Osteoblast (primary cell): ENCODE measurements around the gene LIMS3. TPM values are rescaled to one million over a fixed set of nuclear protein-coding genes. Genes with fewer than 3 reads are reported as not detected.
"Not testable (repeated sequence)": the region's sequence is repeated elsewhere in the genome, so short reads cannot be mapped to it uniquely, and the experiment has no call there.

ENCODE experiments used
- DNase-seq: peaks from one replicate; pipeline ENCODE4 v3.0.0; 2011; ENCODE audit warnings: low spot score, mixed read lengths; ENCODE audit not compliant: insufficient read length; ENCODE audit errors: missing footprints
- H2AFZ ChIP-seq: 2 replicates; pipeline ENCODE4 v1.6.0; 2011; ENCODE audit warnings: mild to moderate bottlenecking, low read length
- H3K27ac ChIP-seq: 2 replicates; pipeline ENCODE4 v1.5.1; 2011; ENCODE audit warnings: mild to moderate bottlenecking, low read depth, low read length, moderate library complexity
- H3K27me3 ChIP-seq: 2 replicates; pipeline ENCODE4 v1.6.0; 2012; ENCODE audit warnings: mild to moderate bottlenecking, control low read depth, inconsistent platforms, low read length, moderate library complexity; ENCODE audit not compliant: insufficient read depth
- H3K36me3 ChIP-seq: 2 replicates; pipeline ENCODE4 v1.5.1; 2011; ENCODE audit warnings: mild to moderate bottlenecking, low read length, control low read depth, moderate library complexity; ENCODE audit not compliant: insufficient read depth
- H3K4me1 ChIP-seq: 2 replicates; pipeline ENCODE4 v1.5.1; 2011; ENCODE audit warnings: mild to moderate bottlenecking, low read length, control low read depth, moderate library complexity; ENCODE audit not compliant: insufficient read depth
- H3K4me2 ChIP-seq: 2 replicates; pipeline ENCODE4 v1.6.0; 2011; ENCODE audit warnings: mild to moderate bottlenecking, low read length; ENCODE audit not compliant: insufficient read depth
- H3K4me3 ChIP-seq: fragments of 200-600 bp; sonication (generic); 3 replicates; pipeline ENCODE4 v1.5.1; 2012; ENCODE audit warnings: mild to moderate bottlenecking, low read length, inconsistent platforms; ENCODE audit not compliant: insufficient read depth
- H3K79me2 ChIP-seq: 2 replicates; pipeline ENCODE4 v1.6.0; 2012; ENCODE audit warnings: mild to moderate bottlenecking, low read length, control low read depth, inconsistent platforms; ENCODE audit not compliant: insufficient read depth
- H3K9me3 ChIP-seq: 2 replicates; pipeline ENCODE4 v1.5.1; 2011; ENCODE audit warnings: low read depth, low read length, control low read depth
- H4K20me1 ChIP-seq: 2 replicates; pipeline ENCODE4 v1.6.0; 2012; ENCODE audit warnings: mild to moderate bottlenecking, low read length, control low read depth; ENCODE audit not compliant: insufficient read depth
- total RNA-seq: library from RNA; depleted of rRNA; stranded (reverse); fragments of >200 nt; gene quantifications from 2 replicates; pipeline ENCODE4 v1.2.3, GENCODE V29; 2012

Gene LIMS3
- total RNA-seq, 1 donor = 7.2 TPM

DNA sequence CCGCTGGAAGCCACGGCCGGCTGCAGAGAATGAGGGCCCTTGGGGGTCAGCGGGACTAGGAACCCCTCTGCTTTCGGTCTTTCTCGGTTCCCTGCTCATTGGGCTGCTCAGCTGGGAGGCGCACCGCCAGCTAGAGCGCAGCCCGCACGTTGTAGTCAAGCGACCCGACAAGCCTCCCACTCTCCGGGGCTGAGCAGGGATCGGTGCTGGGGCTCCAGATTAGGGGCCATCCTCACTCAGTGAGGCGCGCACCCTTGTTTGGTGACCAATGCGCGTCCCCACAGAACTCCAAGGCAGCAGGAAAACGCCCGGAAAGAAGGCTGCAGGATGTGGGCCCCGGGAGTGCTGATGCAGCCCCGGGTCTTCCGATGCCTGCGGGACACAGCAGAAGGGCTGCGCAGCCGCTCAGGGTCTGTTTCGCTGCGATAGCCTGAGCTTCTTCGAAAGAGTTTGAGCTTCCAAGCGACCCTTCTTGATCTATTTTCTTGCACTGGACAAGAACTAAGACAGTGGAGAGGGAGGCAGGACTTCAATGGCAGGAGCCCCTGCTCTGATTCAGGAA, 49.6 kb downstream of the LIMS3 start:
- DNase-seq, H3K36me3 ChIP-seq, H3K4me2 ChIP-seq, H3K9me3 ChIP-seq, H3K27me3 ChIP-seq, H4K20me1 ChIP-seq, H2AFZ ChIP-seq, H3K79me2 ChIP-seq, H3K4me1 ChIP-seq, H3K27ac ChIP-seq, H3K4me3 ChIP-seq: not testable (repeated sequence)

DNA sequence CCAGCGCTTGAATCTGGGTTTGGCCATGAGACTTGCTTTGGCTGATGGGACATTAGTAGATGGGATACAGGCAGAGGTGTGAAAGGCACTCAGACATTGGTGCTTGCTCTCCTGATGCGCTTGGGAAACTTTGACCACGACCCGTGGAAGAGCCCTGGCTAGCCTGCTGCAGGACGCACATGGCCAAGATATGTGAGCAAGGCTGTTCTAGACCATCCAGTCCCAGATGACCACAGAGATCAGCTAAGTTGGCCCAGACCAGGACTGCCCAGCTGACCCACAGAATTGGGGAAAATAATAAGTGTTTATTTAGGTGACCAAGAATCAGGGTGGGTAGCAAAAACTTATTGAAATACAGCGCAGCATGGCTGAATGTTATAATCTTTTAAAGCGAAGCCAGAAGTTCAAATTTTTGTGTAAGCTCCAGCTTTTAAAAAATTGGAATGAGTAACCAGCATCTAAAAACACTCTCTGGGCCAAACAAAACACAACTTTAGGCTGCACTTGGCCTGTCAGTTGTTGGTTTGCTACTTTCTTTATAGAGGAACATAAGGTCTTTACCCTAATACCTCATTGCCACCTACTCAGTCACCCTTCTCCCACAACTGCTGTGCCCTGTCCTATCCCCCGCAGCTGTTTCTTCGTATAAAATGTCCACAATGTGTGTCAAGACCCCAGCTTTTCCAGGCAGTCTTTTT, 51.8 kb downstream of the LIMS3 start:
- not testable (repeated sequence) for H3K27ac ChIP-seq, H3K4me3 ChIP-seq, H3K4me1 ChIP-seq, H3K4me2 ChIP-seq, H3K79me2 ChIP-seq, H4K20me1 ChIP-seq, H2AFZ ChIP-seq, H3K9me3 ChIP-seq, H3K27me3 ChIP-seq, DNase-seq, H3K36me3 ChIP-seq

DNA sequence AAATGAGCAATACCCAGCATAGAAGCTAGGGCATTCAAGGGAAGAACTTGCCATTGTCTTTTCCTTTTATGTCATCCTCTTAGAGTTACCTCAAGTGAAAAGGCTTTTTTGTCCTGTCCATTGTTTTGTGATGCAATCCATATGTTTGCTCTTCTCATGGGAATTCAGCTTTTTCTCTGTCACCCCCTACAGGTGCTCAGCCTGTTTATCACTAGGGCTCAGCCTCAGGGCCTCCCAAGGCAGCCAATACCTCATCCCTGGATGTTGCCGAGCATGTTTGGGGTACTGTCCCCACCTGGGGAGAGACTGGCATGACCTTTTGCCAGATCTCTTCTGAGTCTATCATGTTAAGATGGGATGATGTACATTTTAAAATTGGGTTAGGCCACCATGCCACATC, 65.5 kb downstream of the LIMS3 start:
- not testable (repeated sequence) for H3K9me3 ChIP-seq, H3K27me3 ChIP-seq, H3K4me2 ChIP-seq, DNase-seq, H3K4me1 ChIP-seq, H3K27ac ChIP-seq, H3K36me3 ChIP-seq, H4K20me1 ChIP-seq, H3K4me3 ChIP-seq, H2AFZ ChIP-seq, H3K79me2 ChIP-seq

DNA sequence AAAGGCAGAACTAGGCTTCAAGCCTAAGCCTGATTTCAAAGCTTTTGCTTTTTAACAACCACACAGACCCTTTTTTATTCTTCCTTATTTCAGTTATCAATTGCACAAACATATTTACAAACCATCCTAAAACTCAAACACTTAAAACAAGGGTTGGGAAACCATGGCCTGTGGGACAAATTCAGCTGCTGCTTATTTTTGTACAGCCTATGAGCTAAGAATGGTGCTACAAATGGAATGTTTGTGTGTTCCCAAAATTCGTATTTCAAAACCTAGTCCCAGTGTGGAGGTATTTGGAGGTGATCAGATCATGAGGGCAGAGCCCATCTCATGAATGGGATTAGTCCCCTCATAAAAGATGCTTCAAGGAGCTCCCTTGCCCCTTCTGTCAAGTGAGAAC, 67.0 kb downstream of the LIMS3 start:
- not testable (repeated sequence) for H3K79me2 ChIP-seq, DNase-seq, H3K27me3 ChIP-seq, H3K4me3 ChIP-seq, H3K36me3 ChIP-seq, H3K4me2 ChIP-seq, H4K20me1 ChIP-seq, H3K4me1 ChIP-seq, H2AFZ ChIP-seq, H3K27ac ChIP-seq, H3K9me3 ChIP-seq

DNA sequence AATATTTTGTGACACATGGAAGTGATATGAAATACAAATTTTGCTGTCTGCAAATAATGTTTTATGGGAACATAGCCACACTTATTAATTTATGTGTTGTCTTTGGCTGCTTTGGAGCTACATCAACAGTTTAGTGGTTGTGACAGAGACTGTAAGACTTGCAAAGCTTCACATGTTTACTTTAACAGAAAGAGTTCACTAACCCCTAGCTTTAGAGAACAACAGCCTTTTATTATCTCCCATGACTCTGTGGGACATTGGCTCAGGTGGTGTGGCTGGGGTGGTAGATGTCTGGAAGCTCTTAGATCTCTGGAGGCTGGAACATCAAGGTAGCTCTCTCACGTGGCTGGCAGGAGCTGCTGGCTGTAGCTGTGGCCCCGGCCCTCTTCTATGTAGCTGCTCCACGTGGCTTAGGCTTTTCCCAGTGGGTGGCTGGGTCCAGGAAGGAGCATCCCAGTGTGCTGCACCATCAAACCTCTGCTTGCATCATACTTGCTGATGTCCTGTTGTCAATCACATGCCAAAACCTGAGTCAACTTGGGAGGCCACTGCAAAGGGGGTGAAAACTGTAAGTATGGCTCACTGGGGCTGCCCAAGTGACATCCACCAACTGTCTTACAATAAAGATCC, 67.7 kb downstream of the LIMS3 start:
- H3K4me2 ChIP-seq, H3K36me3 ChIP-seq, DNase-seq, H3K4me3 ChIP-seq, H3K79me2 ChIP-seq, H3K27ac ChIP-seq, H3K4me1 ChIP-seq, H4K20me1 ChIP-seq, H3K27me3 ChIP-seq, H2AFZ ChIP-seq, H3K9me3 ChIP-seq: not testable (repeated sequence)

DNA sequence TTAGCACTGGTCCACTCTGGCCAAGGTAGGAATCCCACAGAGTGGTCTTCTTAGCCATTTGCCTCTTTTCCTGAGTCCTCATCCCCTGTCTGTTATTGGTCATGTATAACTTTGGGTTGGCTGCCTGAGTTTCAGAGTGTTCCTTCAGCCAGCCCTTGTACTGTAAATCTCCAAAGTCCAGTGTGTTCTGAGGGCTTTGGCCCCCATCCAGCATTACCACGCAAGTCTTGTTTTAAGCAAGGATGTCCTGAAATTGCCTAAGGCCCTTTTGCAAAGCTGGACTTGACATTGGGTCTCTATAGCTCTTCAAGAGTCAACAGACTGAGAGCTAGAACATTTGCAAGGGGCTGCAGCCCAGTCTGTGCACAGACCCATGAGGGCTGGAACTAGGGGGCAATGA, 68.4 kb downstream of the LIMS3 start:
- H3K4me1 ChIP-seq, H3K36me3 ChIP-seq, H4K20me1 ChIP-seq, H3K4me2 ChIP-seq, H2AFZ ChIP-seq, H3K9me3 ChIP-seq, H3K79me2 ChIP-seq, H3K27ac ChIP-seq, DNase-seq, H3K27me3 ChIP-seq, H3K4me3 ChIP-seq: not testable (repeated sequence)

DNA sequence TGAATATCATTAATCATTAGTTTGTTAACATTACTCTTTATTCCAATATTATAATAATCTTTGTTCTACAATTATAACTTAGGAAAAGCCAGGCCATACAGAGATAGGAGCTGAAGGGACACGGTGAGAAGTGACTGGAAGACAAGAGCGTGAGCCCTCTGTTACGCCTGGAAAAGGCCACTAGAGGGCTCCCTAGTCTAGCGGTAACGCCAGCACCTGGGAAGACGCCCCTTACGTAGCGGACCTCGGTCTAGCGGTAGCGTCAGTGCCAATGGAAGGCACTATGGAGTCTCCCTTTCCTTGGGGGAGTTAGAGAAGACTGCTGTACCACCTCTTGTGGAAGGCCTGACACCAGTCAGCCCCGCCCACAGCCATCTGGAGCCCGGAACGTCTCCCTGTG, 71.4 kb downstream of the LIMS3 start:
- H4K20me1 ChIP-seq, H3K27me3 ChIP-seq, H3K4me2 ChIP-seq, H2AFZ ChIP-seq, H3K9me3 ChIP-seq, H3K4me1 ChIP-seq, H3K36me3 ChIP-seq, DNase-seq, H3K27ac ChIP-seq, H3K79me2 ChIP-seq, H3K4me3 ChIP-seq: not testable (repeated sequence)

DNA sequence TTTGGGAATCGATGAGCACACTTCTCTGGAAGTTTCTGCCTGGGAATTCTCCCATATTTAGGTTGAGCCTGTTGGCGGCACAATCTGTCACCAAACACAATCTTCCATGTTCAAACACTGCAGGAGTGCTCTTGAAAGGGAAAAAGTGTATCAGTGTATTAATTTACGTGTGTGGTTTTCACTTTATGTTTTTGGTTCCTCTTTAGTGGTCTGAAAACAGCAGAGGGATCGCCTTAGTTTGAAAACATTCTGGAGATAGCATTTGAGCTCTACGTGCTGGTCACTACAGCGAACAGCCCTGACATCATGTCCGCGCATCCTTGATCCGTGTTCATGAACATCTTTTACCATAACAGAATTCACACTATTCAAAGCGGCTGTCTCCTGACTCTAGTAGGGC, 73.2 kb downstream of the LIMS3 start:
- not testable (repeated sequence) for H3K27ac ChIP-seq, H3K27me3 ChIP-seq, H2AFZ ChIP-seq, H3K36me3 ChIP-seq, H4K20me1 ChIP-seq, H3K4me3 ChIP-seq, H3K79me2 ChIP-seq, H3K4me1 ChIP-seq, DNase-seq, H3K4me2 ChIP-seq, H3K9me3 ChIP-seq
